Skeletal muscle tissue (tissue), 4 donors: ENCODE measurements around the gene PLTP. TPM values are rescaled to one million over a fixed set of nuclear protein-coding genes. Genes with fewer than 3 reads are reported as not detected.

Source experiments
- H3K27ac ChIP-seq: one replicate; pipeline ENCODE4 v1.7.0; 2013; ENCODE audit warnings: mild to moderate bottlenecking, low read depth, low read length, inconsistent platforms
- H3K27me3 ChIP-seq, 3 donors: one replicate each; pipeline ENCODE4 v1.7.0; 2013; ENCODE audit warnings: low read length in 3 of 3; ENCODE audit not compliant: control insufficient read depth in 3 of 3, insufficient read depth in 3 of 3
- H3K36me3 ChIP-seq, 3 donors: one replicate each; pipeline ENCODE4 v1.7.0; 2013; ENCODE audit warnings: low read length in 3 of 3; ENCODE audit not compliant: control insufficient read depth in 3 of 3, insufficient read depth in 3 of 3
- H3K4me1 ChIP-seq, 3 donors: one replicate each; pipeline ENCODE4 v1.7.0; 2013; ENCODE audit warnings: low read length in 3 of 3, mild to moderate bottlenecking in 3 of 3; ENCODE audit not compliant: control insufficient read depth in 3 of 3, insufficient read depth in 3 of 3
- H3K4me3 ChIP-seq, 3 donors: one replicate each; pipeline ENCODE4 v1.7.0; 2013; ENCODE audit warnings: low read length in 3 of 3
- H3K9ac ChIP-seq, 3 donors: one replicate each; pipeline ENCODE4 v1.7.0; 2013; ENCODE audit warnings: low read length in 3 of 3, mild to moderate bottlenecking in 3 of 3, moderate library complexity in 2 of 3, low read depth in 1 of 3
- H3K9me3 ChIP-seq, 3 donors: one replicate each; pipeline ENCODE4 v1.7.0; 2013; ENCODE audit warnings: low read length in 3 of 3; ENCODE audit not compliant: control insufficient read depth in 3 of 3
- total RNA-seq: library from RNA; depleted of rRNA; stranded (reverse); fragments of >200 nt; gene quantifications from one replicate; pipeline ENCODE4 v1.2.3, GENCODE V29; 2014
- donor health status: Osteomylitis.

PLTP gene
- total RNA-seq, 1 donor from 2014 or later = 38.1 TPM

GRCh38 chr20:45951925-45952834 lies 40.2 kb upstream of the PLTP start:
- Histone ChIP-seq H3K9ac (no peak overlapping the region), H3K36me3 (peaks cover 65 to 74% (median 73%) of the 10 kb centered on the region in 3 donors), H3K4me1 (peaks cover 0 to 12% (median under 1%) of the 10 kb centered on the region in 3 donors), H3K27ac (no peak overlapping the region), H3K9me3 (no peaks in the 10 kb centered on the region), H3K27me3 (no peaks in the 10 kb centered on the region), H3K4me3 (no peak overlapping the region)

GRCh38 chr20:45950330-45950646 lies 38.3 kb upstream of the PLTP start:
- Histone ChIP-seq H3K4me3 (no peak overlapping the region), H3K9ac (no peak overlapping the region), H3K27me3 (no peaks in the 10 kb centered on the region), H3K9me3 (no peaks in the 10 kb centered on the region), H3K36me3 (peaks cover 79 to 84% (median 83%) of the 10 kb centered on the region in 3 donors), H3K27ac (no peak overlapping the region), H3K4me1 (peaks cover 11 to 30% (median 18%) of the 10 kb centered on the region in 3 donors)

GRCh38 chr20:45949542-45950329 lies 37.8 kb upstream of the PLTP start:
- H3K9me3 ChIP-seq = no peaks in the 10 kb centered on the region
- peaks cover 11 to 36% (median 21%) of the 10 kb centered on the region in 3 donors for H3K4me1 ChIP-seq
- peaks cover 85 to 90% (median 89%) of the 10 kb centered on the region in 3 donors for H3K36me3 ChIP-seq
- no peak overlapping the region for H3K4me3 ChIP-seq
- peak overlapping the region in 1 of 3 donors; percentile 57 for H3K9ac ChIP-seq
- no peak overlapping the region for H3K27ac ChIP-seq
- H3K27me3 ChIP-seq = no peaks in the 10 kb centered on the region

- Histone ChIP-seq H3K36me3 (peaks cover 91 to 96% (median 96%) of the 10 kb centered on the region in 3 donors), H3K27ac (peak overlapping the region; percentile 40), H3K27me3 (no peaks in the 10 kb centered on the region), H3K4me1 (peaks cover 11 to 43% (median 24%) of the 10 kb centered on the region in 3 donors), H3K9me3 (no peaks in the 10 kb centered on the region), H3K4me3 (peak overlapping the region in 1 of 3 donors; percentile 22), H3K9ac (peak overlapping the region in 1 of 3 donors; percentile 57)
Observed at GRCh38 chr20:45948742-45949541, 37.0 kb upstream of the PLTP start.

- Histone ChIP-seq H3K27ac (peak overlapping the region; percentile 40), H3K36me3 (peaks cover 92 to 96% (median 96%) of the 10 kb centered on the region in 3 donors)
Observed at GRCh38 chr20:45948261-45948733, 36.3 kb upstream of the PLTP start.

GRCh38 chr20:45947110-45947866 lies 35.3 kb upstream of the PLTP start:
- Histone ChIP-seq H3K27me3 (no peaks in the 10 kb centered on the region), H3K36me3 (peaks cover 91 to 95% (median 95%) of the 10 kb centered on the region in 3 donors), H3K27ac (peak overlapping the region; percentile 69), H3K9ac (peak overlapping the region in 1 of 3 donors; percentile 70), H3K4me3 (no peak overlapping the region), H3K4me1 (peaks cover 11 to 49% (median 24%) of the 10 kb centered on the region in 3 donors), H3K9me3 (no peaks in the 10 kb centered on the region)

More at GRCh38 chr20:45948261-45948733, 36.3 kb upstream of the PLTP start:
- H3K27me3 ChIP-seq = no peaks in the 10 kb centered on the region
- no peak overlapping the region for H3K4me3 ChIP-seq
- peaks cover 11 to 49% (median 24%) of the 10 kb centered on the region in 3 donors for H3K4me1 ChIP-seq
- H3K9me3 ChIP-seq = no peaks in the 10 kb centered on the region
- H3K9ac ChIP-seq = peak overlapping the region in 1 of 3 donors; percentile 8

GRCh38 chr20:45946149-45946970 lies 34.4 kb upstream of the PLTP start:
- peak overlapping the region; percentile 23 to 70 (median 70) for H3K9ac ChIP-seq
- peak overlapping the region in 1 of 3 donors; percentile 13 for H3K4me3 ChIP-seq
- H3K27me3 ChIP-seq = no peaks in the 10 kb centered on the region
- H3K36me3 ChIP-seq = peaks cover 84 to 91% (median 90%) of the 10 kb centered on the region in 3 donors
- peak overlapping the region; percentile 69 for H3K27ac ChIP-seq
- no peaks in the 10 kb centered on the region for H3K9me3 ChIP-seq
- H3K4me1 ChIP-seq = peaks cover 11 to 49% (median 24%) of the 10 kb centered on the region in 3 donors

- peaks cover 84 to 93% (median 92%) of the 10 kb centered on the region in 3 donors for H3K36me3 ChIP-seq
- H3K4me1 ChIP-seq = peaks cover 11 to 49% (median 24%) of the 10 kb centered on the region in 3 donors
- no peak overlapping the region for H3K4me3 ChIP-seq
- H3K27me3 ChIP-seq = no peaks in the 10 kb centered on the region
- H3K9ac ChIP-seq = peak overlapping the region in 1 of 3 donors; percentile 70
- peak overlapping the region; percentile 69 for H3K27ac ChIP-seq
- no peaks in the 10 kb centered on the region for H3K9me3 ChIP-seq
Observed at GRCh38 chr20:45945678-45946148, 33.8 kb upstream of the PLTP start.
